Neural crest cell (in vitro differentiated cells): Measurements from ENCODE around the gene VSTM2L. TPM values are rescaled to one million over a fixed set of nuclear protein-coding genes. Genes with fewer than 3 reads are reported as not detected.
"Not testable (repeated sequence)": the region's sequence is repeated elsewhere in the genome, so short reads cannot be mapped to it uniquely, and the experiment has no call there.

Experiments used
- DNase-seq: peaks from one replicate; pipeline ENCODE4 v3.0.0; 2021; ENCODE audit warnings: low read depth, mixed read lengths, low spot score
- H3K27ac Mint-ChIP-seq: one replicate; pipeline ENCODE4 v1.8.0; 2021; ENCODE audit warnings: mild to moderate bottlenecking, mixed read lengths; ENCODE audit not compliant: unreplicated experiment
- H3K27me3 Mint-ChIP-seq: 2 replicates; pipeline ENCODE4 v1.8.0; 2021; ENCODE audit warnings: low read depth, mild to moderate bottlenecking, mixed read lengths
- H3K36me3 Mint-ChIP-seq: 2 replicates; pipeline ENCODE4 v1.8.0; 2021; ENCODE audit warnings: low read depth, mild to moderate bottlenecking, mixed read lengths
- H3K4me1 Mint-ChIP-seq: 2 replicates; pipeline ENCODE4 v1.8.0; 2021; ENCODE audit warnings: mixed read lengths
- H3K4me3 Mint-ChIP-seq: one replicate; pipeline ENCODE4 v1.8.0; 2021; ENCODE audit warnings: mild to moderate bottlenecking, mixed read lengths
- H3K9me3 Mint-ChIP-seq: 2 replicates; pipeline ENCODE4 v1.8.0; 2021; ENCODE audit warnings: mixed read lengths
- CTCF ChIP-seq: fragments of 200-600 bp; sonication (generic); conservative IDR thresholded peaks from 2 replicates; pipeline ENCODE4 v1.5.0; 2021; ENCODE audit warnings: antibody characterized with exemption, mild to moderate bottlenecking
- total RNA-seq: library from RNA; stranded (reverse); gene quantifications from 2 replicates; pipeline ENCODE4 v1.2.1, GENCODE V29; 2021

The VSTM2L gene
- total RNA-seq, 1 donor from 2014 or later, result 9.3 TPM

- Mint-ChIP-seq H3K9me3 (peaks cover 4% of the 10 kb centered on the region), H3K27ac (no peak overlapping the region), H3K36me3 (no peaks in the 10 kb centered on the region), H3K27me3 (peaks cover 13% of the 10 kb centered on the region), H3K4me3 (no peak overlapping the region), H3K4me1 (no peaks in the 10 kb centered on the region)
- no peak for TF ChIP-seq CTCF
- DNase-seq, result no peak
These were observed 56.1 kb downstream of the VSTM2L start for GRCh38 chr20:37958856-37959520.

GRCh38 chr20:37961066-37961465, 58.1 kb downstream of the VSTM2L start:
- peaks cover 6% of the 10 kb centered on the region for H3K9me3 Mint-ChIP-seq
- no peak for DNase-seq
- no peak overlapping the region for H3K4me3 Mint-ChIP-seq
- no peak for TF ChIP-seq CTCF
- no peaks in the 10 kb centered on the region for H3K4me1 Mint-ChIP-seq
- peaks cover 3% of the 10 kb centered on the region for H3K36me3 Mint-ChIP-seq
- H3K27ac Mint-ChIP-seq, result no peak overlapping the region
- peaks cover 24% of the 10 kb centered on the region for H3K27me3 Mint-ChIP-seq

GRCh38 chr20:37963483-37963882, 60.6 kb downstream of the VSTM2L start:
- not testable (repeated sequence) for DNase-seq, H3K27ac Mint-ChIP-seq, H3K36me3 Mint-ChIP-seq, H3K4me1 Mint-ChIP-seq, H3K4me3 Mint-ChIP-seq
- peaks cover 24% of the 10 kb centered on the region for H3K27me3 Mint-ChIP-seq
- H3K9me3 Mint-ChIP-seq, result peaks cover 14% of the 10 kb centered on the region

GRCh38 chr20:37968841-37969401, 66.0 kb downstream of the VSTM2L start:
- DNase-seq, result no peak
- peaks cover 11% of the 10 kb centered on the region for H3K36me3 Mint-ChIP-seq
- H3K4me3 Mint-ChIP-seq, result no peak overlapping the region
- TF ChIP-seq CTCF, result no peak
- peaks cover 17% of the 10 kb centered on the region for H3K27me3 Mint-ChIP-seq
- peaks cover 12% of the 10 kb centered on the region for H3K9me3 Mint-ChIP-seq
- peaks cover 5% of the 10 kb centered on the region for H3K4me1 Mint-ChIP-seq
- peak overlapping the region; percentile 73 for H3K27ac Mint-ChIP-seq

GRCh38 chr20:37969949-37970855, 67.3 kb downstream of the VSTM2L start:
- no peak overlapping the region for H3K27ac Mint-ChIP-seq
- DNase-seq, result no peak
- H3K27me3 Mint-ChIP-seq, result peaks cover 5% of the 10 kb centered on the region
- no peak overlapping the region for H3K4me3 Mint-ChIP-seq
- no peak for TF ChIP-seq CTCF
- peaks cover 5% of the 10 kb centered on the region for H3K4me1 Mint-ChIP-seq
- H3K36me3 Mint-ChIP-seq, result peaks cover 8% of the 10 kb centered on the region
- peaks cover 10% of the 10 kb centered on the region for H3K9me3 Mint-ChIP-seq
